ENCODE results near the gene LRCH1.
"Not testable (repeated sequence)": the region's sequence is repeated elsewhere in the genome, so short reads cannot be mapped to it uniquely, and the experiment has no call there.

Gene LRCH1, protein sequence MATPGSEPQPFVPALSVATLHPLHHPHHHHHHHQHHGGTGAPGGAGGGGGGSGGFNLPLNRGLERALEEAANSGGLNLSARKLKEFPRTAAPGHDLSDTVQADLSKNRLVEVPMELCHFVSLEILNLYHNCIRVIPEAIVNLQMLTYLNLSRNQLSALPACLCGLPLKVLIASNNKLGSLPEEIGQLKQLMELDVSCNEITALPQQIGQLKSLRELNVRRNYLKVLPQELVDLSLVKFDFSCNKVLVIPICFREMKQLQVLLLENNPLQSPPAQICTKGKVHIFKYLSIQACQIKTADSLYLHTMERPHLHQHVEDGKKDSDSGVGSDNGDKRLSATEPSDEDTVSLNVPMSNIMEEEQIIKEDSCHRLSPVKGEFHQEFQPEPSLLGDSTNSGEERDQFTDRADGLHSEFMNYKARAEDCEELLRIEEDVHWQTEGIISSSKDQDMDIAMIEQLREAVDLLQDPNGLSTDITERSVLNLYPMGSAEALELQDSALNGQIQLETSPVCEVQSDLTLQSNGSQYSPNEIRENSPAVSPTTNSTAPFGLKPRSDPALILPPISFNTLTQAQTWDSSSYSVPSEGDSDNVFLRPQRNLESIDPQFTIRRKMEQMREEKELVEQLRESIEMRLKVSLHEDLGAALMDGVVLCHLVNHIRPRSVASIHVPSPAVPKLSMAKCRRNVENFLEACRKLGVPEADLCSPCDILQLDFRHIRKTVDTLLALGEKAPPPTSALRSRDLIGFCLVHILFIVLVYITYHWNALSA

DNA sequence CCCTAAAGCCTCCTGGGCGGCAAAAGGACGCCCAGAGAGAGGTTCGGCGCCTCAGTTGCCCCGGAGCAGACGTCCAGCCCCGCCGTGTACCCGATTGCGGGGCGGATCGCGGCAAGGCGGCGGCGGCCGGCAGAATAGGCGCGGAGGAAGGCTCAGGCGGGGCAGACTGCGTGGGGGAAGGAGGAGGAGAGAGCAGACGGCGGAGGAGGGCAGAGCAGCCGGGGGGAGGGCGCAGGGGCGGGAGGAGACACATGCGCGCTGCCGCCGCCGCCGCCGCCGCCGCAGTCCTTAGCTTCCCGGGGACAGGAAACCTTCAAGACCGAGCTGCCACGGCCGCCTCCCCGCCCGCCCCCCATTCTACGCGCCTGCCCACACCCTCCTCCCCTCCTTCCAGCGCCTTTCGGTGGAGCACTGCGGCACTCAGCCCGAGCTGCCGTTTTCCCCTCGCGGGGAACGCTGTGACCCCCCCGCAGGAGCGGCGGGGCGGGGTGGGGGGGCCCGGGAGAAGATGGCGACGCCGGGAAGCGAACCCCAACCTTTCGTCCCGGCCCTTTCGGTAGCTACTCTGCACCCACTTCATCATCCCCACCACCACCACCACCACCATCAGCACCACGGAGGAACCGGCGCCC, at the start of gene LRCH1:
Gene LRCH1 (plus strand): TSS at position 282 of the 632 bp plus-strand sequence. CDS start 227 bp downstream, at position 509.
- DNase-seq (ENCODE audit: low read depth in 2 of 2), result peak; percentile 78 to 81

GRCh38 chr13:46504036-46504435, 48.9 kb upstream of the LRCH1 start:
- DNase-seq (ENCODE audit: low read depth in 2 of 2), result no peak

- DNase-seq (ENCODE audit: low read depth in 2 of 2), result no peak
Observed at GRCh38 chr13:46507981-46508380, 45.0 kb upstream of the LRCH1 start.

GRCh38 chr13:46509981-46510380, 43.0 kb upstream of the LRCH1 start:
- no peak for DNase-seq (ENCODE audit: low read depth in 2 of 2)

DNA sequence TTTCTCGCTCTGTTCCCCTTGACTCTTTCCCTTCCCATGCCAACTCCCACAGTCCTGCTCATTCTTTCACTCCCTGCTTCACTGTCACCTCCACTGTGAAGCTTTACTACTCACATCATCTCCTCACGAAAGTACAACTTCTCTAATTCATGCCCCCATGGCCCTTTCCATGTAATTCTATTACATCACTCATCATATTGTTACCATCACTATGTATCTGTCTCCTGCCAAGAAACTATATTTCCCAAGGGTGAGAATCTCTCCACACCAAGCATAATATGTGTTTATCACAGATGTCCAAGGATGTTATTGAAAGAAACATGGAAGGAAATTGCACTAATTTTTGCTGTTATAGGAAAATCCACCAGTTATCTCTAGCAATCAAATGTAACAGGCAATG, 37.2 kb upstream of the LRCH1 start:
- DNase-seq (ENCODE audit: low read depth in 2 of 2), result no peak

DNA sequence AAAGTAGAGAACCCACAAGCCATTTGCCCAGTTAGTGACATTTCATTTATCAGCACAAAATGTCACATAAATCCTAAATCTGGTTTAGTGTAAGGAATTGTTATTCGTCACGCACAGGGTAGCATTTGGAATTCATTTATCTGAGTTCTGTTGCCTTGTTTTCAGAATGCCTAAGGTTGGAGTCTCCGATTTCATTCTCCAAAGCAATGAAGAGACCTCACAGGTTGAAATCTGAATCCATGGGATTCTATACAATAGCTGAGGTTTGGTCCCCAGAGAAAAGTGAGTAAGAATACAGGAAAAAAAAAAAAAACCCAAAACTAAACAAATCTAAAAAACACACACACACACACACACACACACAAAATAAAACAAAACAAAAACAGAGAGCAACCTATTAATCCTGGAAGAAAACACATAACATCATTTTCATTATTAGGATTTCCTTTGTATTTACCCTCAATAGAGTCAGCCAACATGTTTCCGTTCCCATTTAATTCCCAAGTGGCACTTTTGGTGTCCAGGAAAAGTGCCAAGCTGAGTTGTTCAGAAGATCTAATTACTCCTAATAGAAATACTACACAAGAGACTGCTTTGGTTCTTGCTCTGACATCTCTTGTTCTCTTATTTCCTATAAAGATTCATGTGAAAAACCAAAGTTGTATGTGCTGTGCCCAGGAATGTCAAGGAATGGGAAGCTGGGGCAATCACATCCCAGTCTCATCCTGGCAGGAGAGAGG, 36.2 kb upstream of the LRCH1 start:
- no peak for DNase-seq (ENCODE audit: low read depth in 2 of 2)

DNA sequence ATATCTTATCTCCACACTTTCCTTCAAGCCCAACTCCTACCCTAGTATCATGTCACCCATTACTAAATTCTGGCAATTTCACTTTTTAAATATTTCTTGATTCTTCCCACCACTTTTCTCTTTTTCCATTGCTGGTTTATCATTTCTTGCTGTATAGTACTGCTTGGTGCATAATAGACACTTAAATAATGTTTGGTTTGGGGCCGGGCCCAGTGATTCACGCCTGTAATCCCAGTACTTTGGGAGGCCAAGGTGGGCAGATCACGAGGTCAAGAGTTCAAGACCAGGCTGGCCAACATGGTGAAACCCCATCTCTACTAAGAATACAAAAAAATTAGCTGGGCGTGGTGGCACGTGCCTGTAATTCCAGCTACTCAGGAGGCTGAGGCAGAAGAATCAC, 35.2 kb upstream of the LRCH1 start:
- DNase-seq (ENCODE audit: low read depth in 2 of 2), result not testable (repeated sequence)

DNA sequence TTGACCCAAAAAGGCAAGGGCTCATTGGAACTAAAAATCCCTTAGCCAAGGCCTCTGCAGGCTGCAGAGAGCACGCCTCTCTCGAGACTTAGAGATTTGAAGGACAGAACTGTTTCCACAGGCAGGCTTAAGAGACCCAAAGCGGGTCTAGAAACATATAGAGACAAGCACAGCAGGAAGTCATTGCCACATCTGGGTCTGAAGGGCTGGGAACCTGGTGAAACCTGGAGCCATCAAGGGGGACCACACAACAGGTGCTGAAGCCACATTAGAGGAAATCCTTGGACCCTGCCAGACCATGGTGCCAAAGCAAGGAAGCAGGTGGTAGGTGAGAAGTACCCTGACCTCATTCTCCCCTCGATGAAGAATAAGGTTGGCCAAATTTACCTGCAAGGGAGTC, 33.8 kb upstream of the LRCH1 start:
- no peak for DNase-seq (ENCODE audit: low read depth in 2 of 2)

DNA sequence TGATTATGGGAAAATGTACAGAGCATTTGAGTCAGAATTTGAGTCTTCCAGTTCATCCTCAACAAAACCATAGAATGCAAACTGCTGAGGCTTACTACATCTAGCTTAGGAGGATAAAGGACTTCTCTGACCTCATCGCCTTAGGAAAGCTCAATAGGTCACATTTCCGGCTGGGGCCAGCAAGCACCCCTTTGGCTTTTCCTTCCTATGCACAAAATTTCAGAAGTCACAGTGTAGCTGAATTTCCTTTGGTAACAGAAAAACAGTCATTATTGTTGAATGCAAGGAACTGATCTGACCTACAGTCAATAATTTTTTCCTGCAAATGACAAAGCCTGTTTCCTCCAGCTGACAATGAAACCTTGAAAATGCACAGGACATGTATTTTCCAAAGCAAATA, 32.8 kb upstream of the LRCH1 start:
- no peak for DNase-seq (ENCODE audit: low read depth in 2 of 2)

- DNase-seq (ENCODE audit: low read depth in 2 of 2), result no peak
Observed at GRCh38 chr13:46521486-46521885, 31.5 kb upstream of the LRCH1 start.

DNA sequence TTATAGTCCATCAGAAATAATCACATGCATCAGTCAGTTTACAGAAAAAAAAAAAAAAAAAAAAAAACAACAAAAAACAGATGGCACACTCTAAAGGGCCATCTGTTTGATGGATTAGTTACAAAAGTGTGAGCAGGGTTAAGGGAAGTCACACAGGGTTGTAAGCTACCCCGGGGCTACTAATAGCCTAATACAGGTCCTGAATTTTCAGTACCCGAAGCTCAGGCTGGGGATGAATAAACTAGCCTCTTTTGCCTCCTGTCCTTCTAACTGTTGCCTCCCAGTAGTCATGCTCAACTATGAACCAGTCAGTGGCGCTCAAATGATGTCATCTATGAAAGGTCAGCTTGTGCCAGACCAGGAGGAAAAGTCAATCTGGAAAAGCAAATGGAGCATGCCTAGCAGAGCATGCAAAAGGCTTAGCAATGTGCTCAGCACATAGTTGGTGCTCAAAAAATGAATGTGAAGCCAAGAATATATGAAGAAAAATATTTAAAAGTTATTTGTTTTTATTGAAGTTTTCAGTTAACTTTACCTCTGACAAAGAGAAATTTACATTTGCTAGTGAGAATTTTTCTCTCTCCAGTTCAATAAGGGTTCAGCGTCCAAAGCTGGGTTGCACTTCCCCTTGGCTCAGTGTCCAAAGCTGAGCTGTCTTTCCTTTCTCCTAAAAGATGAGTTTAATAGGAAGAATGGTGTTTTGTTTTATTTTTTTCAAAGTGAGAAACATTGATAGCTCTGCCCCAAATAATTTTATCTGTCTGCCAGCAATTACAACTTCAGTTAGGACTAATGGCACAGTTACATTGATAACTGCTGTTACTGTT, 30.8 kb upstream of the LRCH1 start:
- no peak for DNase-seq (ENCODE audit: low read depth in 2 of 2)

DNA sequence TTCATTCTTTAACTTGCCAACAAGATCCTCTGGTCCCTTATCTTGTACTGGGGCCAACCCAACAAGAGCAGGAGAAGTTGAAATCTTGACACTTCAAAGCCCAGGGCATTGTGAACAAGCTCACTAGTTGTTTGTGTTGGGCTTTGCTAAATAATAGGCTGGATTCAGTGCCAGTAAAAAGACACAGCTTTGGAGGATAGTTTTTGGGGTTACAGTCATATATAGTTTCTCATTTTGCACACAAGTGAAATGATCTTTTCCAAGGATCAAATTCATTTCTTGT, 30.3 kb upstream of the LRCH1 start:
- no peak for DNase-seq (ENCODE audit: low read depth in 2 of 2)

DNA sequence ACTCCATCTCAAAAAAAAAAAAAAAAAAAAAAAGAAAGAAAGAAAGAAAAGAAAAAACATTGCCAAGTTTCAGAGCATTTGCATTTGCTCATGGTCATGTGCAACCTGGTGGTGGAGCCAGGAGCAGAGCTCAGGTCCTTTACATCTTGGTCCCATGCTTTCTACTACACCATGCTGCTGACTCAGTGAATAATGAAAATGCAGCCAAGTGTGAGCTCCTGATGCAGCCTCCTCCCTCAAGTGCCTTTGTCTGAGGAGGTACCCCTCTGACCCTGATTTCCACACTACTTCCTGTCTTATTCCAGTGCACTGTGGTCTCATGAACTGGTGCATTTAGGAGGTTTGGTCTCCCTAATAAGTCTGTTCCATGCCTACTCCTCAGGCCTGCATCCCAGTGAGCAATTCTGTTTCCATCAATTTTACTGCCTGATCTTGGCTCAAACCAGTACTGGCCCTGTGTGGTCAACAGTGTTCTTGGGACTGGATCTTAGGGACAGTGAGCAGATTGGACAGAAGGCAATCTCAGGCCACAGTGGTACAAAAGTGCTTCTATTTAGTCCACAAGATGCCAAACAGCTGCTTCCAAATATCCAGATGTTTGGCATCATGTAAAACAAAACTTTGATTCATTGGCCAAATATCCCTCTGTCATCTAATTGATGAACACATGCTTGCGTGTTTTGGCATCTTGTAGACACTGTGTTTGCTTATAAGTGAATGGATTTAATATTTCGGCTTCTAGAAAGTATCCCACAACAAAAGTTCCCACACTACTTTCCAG, 28.8 kb upstream of the LRCH1 start:
- no peak for DNase-seq (ENCODE audit: low read depth in 2 of 2)

DNA sequence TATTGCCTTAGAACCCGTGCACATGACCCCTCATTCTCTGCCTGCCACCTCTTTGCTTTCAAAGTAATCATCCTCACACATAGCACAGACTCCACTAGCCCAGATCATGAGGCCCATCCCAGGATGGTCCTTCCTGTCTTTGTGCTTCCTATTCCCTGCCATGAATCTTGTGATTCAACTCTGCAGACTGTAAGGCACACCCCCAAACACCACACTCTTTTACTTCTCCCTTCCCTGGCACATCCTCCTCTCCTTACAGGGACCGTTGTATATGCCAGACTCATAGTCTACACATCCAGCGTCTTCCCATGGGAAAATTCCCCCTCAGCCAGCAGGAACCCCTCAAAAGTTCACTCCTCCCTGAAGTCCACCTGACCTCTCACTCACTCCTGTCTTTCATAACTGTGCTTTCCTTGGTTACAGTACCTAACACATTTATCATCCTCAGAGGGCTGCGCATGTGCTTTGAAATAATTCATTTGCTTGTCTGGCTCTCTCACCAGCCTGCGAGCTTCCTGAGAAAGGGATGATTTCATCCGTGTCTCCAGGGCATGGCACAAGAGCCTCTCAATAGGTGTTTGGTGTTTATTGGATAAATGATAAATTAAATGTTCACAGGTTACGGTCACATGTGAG, 26.8 kb upstream of the LRCH1 start:
- DNase-seq (ENCODE audit: low read depth in 2 of 2), result no peak

GRCh38 chr13:46526740-46527139, 26.2 kb upstream of the LRCH1 start:
- no peak for DNase-seq (ENCODE audit: low read depth in 2 of 2)

DNA sequence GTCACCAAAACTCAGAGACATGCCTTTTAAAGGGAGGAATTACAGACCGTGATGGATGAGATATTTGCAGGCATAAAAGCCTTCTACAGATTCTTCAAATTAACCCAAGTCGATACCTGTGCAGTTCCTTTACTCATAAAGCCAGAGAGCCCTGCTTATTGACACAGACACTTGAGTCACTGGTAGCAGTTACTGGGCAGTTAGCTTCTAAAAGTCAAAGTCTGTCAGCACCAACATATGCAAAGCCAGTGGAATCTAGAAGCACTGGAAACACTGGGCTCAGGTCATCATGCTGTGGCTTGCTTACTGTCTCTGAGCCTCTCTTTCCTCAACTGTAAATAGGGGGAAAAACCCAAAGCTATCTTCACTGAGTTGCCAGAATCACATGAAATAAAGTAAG, 25.7 kb upstream of the LRCH1 start:
- no peak for DNase-seq (ENCODE audit: low read depth in 2 of 2)

DNA sequence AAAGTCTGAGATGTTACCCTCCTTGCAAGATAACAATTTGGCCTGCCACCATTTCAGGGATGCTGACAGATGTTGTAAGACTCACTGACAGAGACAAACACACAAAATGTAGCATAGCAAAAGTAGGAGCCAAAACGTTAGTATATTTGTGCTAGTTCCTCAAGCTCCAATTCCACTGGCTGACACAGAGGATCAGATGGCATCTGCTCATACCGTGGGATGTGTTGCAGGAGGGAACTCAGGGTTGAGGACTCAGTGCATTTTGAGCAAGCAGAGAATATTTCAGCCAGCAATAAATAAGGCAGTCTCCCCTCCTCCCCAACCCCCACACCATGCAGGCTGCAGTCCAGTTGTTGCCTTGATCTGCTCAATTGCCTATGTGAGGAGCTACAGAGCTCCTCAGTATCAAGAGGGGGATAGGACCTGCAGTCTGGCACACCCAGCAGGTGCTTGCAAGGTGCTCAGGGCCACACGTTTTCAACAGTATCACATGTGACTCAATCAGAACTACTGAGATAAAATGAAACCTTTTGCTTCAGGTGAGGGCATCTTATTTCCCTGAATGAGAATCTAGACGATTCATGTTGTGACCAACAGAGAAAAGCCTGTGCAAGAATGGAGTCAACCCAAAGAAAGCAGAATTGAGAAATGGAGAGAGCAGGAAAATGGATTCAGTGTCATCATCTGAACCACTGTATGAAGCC, 23.6 kb upstream of the LRCH1 start:
- no peak for DNase-seq (ENCODE audit: low read depth in 2 of 2)

DNA sequence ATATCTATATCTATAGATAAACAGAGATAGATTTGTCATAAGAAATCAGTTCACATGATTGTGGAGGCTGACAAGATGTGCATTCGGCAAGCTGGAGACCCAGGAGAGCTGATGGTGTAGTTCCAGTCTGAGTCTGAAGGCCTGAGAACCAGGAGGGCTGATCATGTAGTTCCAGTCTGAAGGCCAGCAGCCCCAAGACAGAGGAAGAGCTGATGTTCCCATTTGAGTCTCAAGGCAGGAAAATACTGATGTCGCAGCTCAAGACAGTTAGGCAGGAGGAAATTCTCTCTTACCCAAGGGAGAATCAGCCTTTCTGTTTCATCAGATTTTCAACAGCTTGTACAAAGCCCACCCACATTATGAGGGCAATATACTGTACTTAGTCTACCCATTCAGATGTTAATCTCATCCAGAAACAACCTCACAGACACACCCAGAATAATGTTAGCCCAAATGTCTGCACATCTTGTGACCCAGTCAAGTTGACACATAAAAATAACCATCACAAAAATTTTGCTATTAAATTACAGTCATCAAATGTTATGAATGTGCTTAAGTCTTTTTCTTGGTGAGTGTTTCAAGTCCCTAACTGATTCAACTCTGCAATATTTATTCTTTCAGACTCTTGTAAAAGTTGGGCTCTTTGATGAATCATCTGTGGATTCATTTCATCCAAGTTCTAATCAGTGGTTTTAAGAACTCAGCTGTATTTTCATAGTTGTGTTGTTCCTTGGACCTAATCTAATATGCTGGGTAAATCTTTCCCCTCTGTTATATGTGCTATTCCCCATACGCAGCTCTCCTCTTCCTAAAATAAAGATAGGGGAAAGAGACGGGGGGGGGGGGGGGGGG, 22.7 kb upstream of the LRCH1 start:
- DNase-seq (ENCODE audit: low read depth in 2 of 2), result no peak
